Dendritic cell treated with granulocyte-macrophage colony-stimulating factor and Interleukin-4, amounts not matched to agents 40 ng/mL and 50 ng/mL, for 4 days (primary cell): ENCODE data around the gene PPP1R16B.

Source experiments
- H3K27ac Mint-ChIP-seq: one replicate; pipeline ENCODE4 v1.8.0; 2022; ENCODE audit warnings: mild to moderate bottlenecking, mixed read lengths
- H3K27me3 Mint-ChIP-seq: one replicate; pipeline ENCODE4 v1.8.0; 2022; ENCODE audit warnings: mild to moderate bottlenecking, mixed read lengths
- H3K36me3 Mint-ChIP-seq: one replicate; pipeline ENCODE4 v1.8.0; 2022; ENCODE audit warnings: low read depth, mixed read lengths
- H3K4me1 Mint-ChIP-seq: one replicate; pipeline ENCODE4 v1.8.0; 2022; ENCODE audit warnings: low read depth, mixed read lengths
- H3K4me3 Mint-ChIP-seq: one replicate; pipeline ENCODE4 v1.8.0; 2022; ENCODE audit warnings: mild to moderate bottlenecking, moderate library complexity, mixed read lengths
- H3K9me3 Mint-ChIP-seq: one replicate; pipeline ENCODE4 v1.8.0; 2022; ENCODE audit warnings: mixed read lengths
- intact Hi-C: fragments of 100-400 bp; cut with micrococcal nuclease; formaldehyde crosslinking; loops from one replicate; pipeline ENCODE4 v1.15.0; 2022

The PPP1R16B gene

DNA sequence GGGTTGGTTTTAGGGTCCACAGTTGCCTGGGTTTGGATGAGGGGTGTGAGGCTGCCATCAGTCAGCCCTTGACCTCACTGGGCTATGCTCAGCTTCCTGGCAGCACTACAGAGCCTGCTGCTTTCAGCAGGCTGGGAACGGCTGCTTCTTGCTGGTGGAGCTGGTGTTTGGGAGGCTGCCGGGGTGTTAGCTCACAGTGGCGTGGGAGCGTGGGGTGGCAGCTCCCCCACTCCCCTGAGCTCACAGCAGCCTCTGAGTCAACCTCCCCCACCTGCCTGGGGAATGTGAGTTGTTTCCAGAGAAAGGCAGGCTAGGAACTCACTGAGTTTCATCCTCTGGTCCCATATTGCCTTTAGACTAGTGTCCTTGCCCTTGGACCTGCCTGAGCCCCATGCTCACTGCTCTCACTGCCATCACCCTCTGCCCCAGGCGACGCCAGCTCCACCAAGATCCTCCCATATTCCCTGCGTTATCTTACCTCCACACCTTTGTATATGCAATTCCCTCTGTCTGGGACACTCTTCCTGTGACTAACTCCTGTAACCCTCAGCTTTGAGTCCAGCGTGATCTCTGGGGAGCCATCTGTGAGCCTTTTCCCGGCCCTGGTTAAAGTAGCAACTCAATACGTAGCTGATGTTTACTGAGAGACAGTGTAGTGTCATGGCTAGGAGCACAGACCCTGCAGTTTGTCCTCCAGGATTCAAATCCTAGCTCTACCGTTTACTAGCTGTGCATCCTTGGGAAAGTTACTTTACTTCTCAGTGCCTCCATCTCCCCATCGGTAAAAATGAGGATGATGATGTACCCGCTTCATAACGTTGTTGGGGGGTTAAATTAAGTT lies 34.8 kb downstream of the PPP1R16B start:
- peak overlapping the region; percentile 1 for H3K27ac Mint-ChIP-seq

DNA sequence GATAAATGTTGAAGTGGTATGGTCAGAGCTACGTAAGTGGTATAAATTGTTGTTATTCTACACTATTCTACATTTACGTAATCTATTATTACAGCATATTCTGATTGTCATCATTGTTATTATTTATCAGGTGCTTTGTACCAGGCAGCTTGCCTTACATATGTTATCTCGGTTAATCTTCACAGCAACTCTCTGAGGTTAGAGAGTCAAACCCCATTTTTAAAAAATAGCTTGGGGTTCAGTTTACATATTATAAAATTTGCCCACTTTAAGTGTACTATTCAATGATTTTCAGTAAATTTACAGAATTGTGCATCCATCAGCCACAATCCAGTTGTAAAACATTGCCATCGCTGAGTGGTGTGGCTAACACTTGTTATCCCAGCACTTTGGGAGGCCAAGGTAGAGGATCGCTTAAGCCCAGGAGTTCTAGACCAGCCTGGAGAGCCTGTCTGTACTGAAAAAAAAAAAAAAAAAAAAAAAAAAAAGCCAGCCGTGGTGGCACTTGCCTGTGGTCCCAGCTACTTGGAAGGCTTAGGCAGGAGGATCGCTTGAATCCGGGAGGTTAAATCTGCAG lies 35.5 kb downstream of the PPP1R16B start:
- Mint-ChIP-seq H3K4me1 (peaks cover 14% of the 10 kb centered on the region), H3K9me3 (no peaks in the 10 kb centered on the region), H3K27me3 (peaks cover 1% of the 10 kb centered on the region), H3K36me3 (no peaks in the 10 kb centered on the region), H3K4me3 (no peak overlapping the region), H3K27ac (no peak overlapping the region)
- intact Hi-C loops: no loop called here

More for the DNA sequence above, 34.8 kb downstream of the PPP1R16B start:
- intact Hi-C loops: no loop called here
- H3K27me3 Mint-ChIP-seq: no peaks in the 10 kb centered on the region
- no peaks in the 10 kb centered on the region for H3K36me3 Mint-ChIP-seq
- peaks cover 10% of the 10 kb centered on the region for H3K4me1 Mint-ChIP-seq
- H3K4me3 Mint-ChIP-seq: no peak overlapping the region
- H3K9me3 Mint-ChIP-seq: no peaks in the 10 kb centered on the region

- H3K4me1 Mint-ChIP-seq: peaks cover 14% of the 10 kb centered on the region
- no peak overlapping the region for H3K4me3 Mint-ChIP-seq
- intact Hi-C loops: no loop called here
- peaks cover 1% of the 10 kb centered on the region for H3K27me3 Mint-ChIP-seq
- H3K27ac Mint-ChIP-seq: peak overlapping the region; percentile 76
- H3K36me3 Mint-ChIP-seq: no peaks in the 10 kb centered on the region
- no peaks in the 10 kb centered on the region for H3K9me3 Mint-ChIP-seq
Observed at GRCh38 chr20:38841570-38841969, 36.1 kb downstream of the PPP1R16B start.

DNA sequence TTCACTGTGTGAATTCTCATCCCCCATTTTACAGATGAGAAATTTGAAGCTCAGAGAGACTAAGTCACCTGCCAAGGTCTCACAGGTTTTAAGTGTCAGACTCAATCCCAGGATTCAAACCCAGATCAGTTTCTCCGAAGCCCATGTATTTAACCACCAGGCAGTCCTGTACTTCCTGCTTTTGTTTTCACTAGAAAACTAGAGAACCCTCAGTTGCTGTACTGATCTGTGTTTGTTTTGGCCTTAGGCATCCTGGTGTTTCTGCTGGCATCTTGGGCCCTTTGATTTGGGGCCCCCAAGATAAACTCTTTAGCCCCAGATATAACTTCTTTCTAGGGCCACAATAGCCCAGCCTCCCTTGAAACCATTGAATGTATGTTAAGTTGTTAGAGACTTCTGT lies 36.5 kb downstream of the PPP1R16B start:
- H3K9me3 Mint-ChIP-seq: no peaks in the 10 kb centered on the region
- peaks cover 14% of the 10 kb centered on the region for H3K4me1 Mint-ChIP-seq
- intact Hi-C loops: no loop called here
- no peak overlapping the region for H3K4me3 Mint-ChIP-seq
- peak overlapping the region; percentile 76 for H3K27ac Mint-ChIP-seq
- H3K27me3 Mint-ChIP-seq: peaks cover 1% of the 10 kb centered on the region
- no peaks in the 10 kb centered on the region for H3K36me3 Mint-ChIP-seq

- Mint-ChIP-seq H3K36me3 (no peaks in the 10 kb centered on the region), H3K27ac (peak overlapping the region; percentile 76), H3K27me3 (peaks cover 1% of the 10 kb centered on the region), H3K4me1 (peaks cover 14% of the 10 kb centered on the region), H3K4me3 (no peak overlapping the region), H3K9me3 (no peaks in the 10 kb centered on the region)
- intact Hi-C loops: no loop called here
Observed at GRCh38 chr20:38842558-38842981, 37.1 kb downstream of the PPP1R16B start.

- Mint-ChIP-seq H3K27me3 (peaks cover 1% of the 10 kb centered on the region), H3K4me1 (peaks cover 14% of the 10 kb centered on the region), H3K9me3 (no peaks in the 10 kb centered on the region), H3K27ac (no peak overlapping the region), H3K36me3 (no peaks in the 10 kb centered on the region), H3K4me3 (no peak overlapping the region)
- intact Hi-C loops: no loop called here
Observed at GRCh38 chr20:38843346-38843745, 37.8 kb downstream of the PPP1R16B start.

DNA sequence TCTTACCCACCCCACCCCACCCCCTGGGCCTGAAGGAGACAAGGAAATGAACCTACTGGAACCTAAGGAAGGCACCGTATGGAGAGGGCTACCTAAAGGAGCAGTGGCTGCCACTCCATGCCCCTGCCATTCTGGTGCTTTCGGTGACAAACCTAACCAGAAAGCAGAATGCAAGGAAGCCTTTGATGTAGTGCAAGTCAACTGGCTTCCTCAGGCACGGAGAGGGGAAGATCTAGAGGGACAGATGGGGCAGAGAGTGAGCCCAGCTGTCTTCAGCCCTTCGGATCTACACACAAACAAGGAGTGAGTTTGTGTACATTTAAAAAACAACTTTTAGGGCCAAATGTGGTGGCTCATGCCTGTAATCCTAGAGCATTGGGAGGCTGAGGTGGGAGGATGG lies 39.5 kb downstream of the PPP1R16B start:
- no peaks in the 10 kb centered on the region for H3K36me3 Mint-ChIP-seq
- no peak overlapping the region for H3K4me3 Mint-ChIP-seq
- no peak overlapping the region for H3K27ac Mint-ChIP-seq
- H3K9me3 Mint-ChIP-seq: no peaks in the 10 kb centered on the region
- H3K27me3 Mint-ChIP-seq: peaks cover 1% of the 10 kb centered on the region
- intact Hi-C loops: no loop called here
- peaks cover 14% of the 10 kb centered on the region for H3K4me1 Mint-ChIP-seq

GRCh38 chr20:38847840-38848239 lies 42.3 kb downstream of the PPP1R16B start:
- H3K36me3 Mint-ChIP-seq: no peaks in the 10 kb centered on the region
- H3K27ac Mint-ChIP-seq: no peak overlapping the region

DNA sequence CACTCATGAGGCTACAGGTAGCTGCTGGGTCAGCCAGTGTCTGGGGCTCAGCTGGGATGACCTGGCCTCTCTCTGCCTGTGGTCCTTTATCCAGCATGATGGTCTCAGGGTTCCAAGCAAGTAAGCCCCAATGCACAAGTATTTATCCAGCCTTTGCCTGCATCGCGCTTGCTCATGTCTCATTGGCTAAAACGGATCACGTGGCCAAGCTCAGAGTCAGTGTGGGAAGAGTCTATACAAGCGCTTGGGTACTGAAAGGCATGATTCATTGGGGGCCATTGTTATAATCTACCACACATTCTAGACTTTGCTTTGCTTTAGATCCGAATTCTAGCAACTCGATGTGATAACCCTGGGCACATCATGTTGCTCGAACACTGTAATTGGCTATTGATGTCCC lies 48.3 kb downstream of the PPP1R16B start:
- Mint-ChIP-seq H3K4me3 (no peak overlapping the region), H3K9me3 (no peaks in the 10 kb centered on the region), H3K36me3 (no peaks in the 10 kb centered on the region), H3K27me3 (peaks cover 2% of the 10 kb centered on the region), H3K4me1 (peaks cover 35% of the 10 kb centered on the region), H3K27ac (no peak overlapping the region)
- intact Hi-C loops: no loop called here

More at GRCh38 chr20:38847840-38848239, 42.3 kb downstream of the PPP1R16B start:
- Mint-ChIP-seq H3K4me1 (peaks cover 6% of the 10 kb centered on the region), H3K27me3 (peaks cover 1% of the 10 kb centered on the region), H3K4me3 (no peak overlapping the region), H3K9me3 (no peaks in the 10 kb centered on the region)
- intact Hi-C loops: no loop called here

- H3K36me3 Mint-ChIP-seq: no peaks in the 10 kb centered on the region
- H3K27me3 Mint-ChIP-seq: peaks cover 2% of the 10 kb centered on the region
- intact Hi-C loops: no loop called here
- no peaks in the 10 kb centered on the region for H3K9me3 Mint-ChIP-seq
- H3K27ac Mint-ChIP-seq: peak overlapping the region; percentile 35
- peaks cover 44% of the 10 kb centered on the region for H3K4me1 Mint-ChIP-seq
- no peak overlapping the region for H3K4me3 Mint-ChIP-seq
Observed at GRCh38 chr20:38854654-38855066, 49.2 kb downstream of the PPP1R16B start.

DNA sequence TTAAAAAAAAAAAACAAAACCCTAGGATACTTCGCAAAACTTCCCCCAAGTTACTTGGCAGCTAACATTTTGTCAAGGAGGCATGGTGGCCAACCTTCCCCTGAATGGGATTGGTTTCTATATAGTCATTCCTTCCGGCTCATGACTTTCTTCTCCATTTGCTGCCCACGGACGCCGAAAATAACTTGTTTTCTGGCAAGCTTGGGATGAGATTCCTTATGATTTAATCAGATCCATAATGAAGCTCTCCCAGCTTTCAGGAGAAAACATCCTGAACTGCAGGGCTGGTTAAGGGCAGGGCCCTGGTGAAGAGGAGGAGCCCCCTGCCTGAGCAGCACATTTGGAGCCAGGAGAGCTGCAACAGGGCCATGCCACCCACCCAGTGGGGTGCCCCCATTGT lies 49.9 kb downstream of the PPP1R16B start:
- no peak overlapping the region for H3K4me3 Mint-ChIP-seq
- peaks cover 48% of the 10 kb centered on the region for H3K4me1 Mint-ChIP-seq
- H3K9me3 Mint-ChIP-seq: no peaks in the 10 kb centered on the region
- H3K36me3 Mint-ChIP-seq: no peaks in the 10 kb centered on the region
- H3K27ac Mint-ChIP-seq: peak overlapping the region; percentile 35
- intact Hi-C loops: no loop called here
- peaks cover 2% of the 10 kb centered on the region for H3K27me3 Mint-ChIP-seq

DNA sequence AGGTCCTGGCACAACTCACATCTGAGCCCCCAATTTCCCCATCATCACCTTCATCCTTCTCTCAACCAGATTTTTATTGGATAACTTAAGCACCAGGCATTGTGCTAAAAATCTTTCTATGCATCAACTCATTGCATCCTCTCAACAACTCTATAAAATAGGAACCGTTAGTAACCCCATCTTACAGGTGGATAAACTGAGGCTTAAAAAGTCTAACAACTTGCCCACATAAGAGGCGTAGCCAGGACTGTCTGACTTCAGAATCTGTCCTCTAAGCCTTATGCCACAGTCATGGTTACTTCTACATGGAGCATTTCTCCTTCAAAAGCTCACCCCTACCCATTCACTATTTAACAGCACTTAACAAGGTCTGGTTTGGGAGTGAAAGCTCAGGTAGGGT lies 51.1 kb downstream of the PPP1R16B start:
- Mint-ChIP-seq H3K36me3 (no peaks in the 10 kb centered on the region), H3K4me1 (peaks cover 58% of the 10 kb centered on the region), H3K4me3 (no peak overlapping the region), H3K27me3 (peaks cover 2% of the 10 kb centered on the region), H3K27ac (no peak overlapping the region), H3K9me3 (no peaks in the 10 kb centered on the region)
- intact Hi-C loops: no loop called here

- Mint-ChIP-seq H3K36me3 (no peaks in the 10 kb centered on the region), H3K9me3 (no peaks in the 10 kb centered on the region), H3K27ac (peak overlapping the region; percentile 62), H3K27me3 (peaks cover 2% of the 10 kb centered on the region), H3K4me1 (peaks cover 70% of the 10 kb centered on the region), H3K4me3 (no peak overlapping the region)
- intact Hi-C loops: no loop called here
Observed at GRCh38 chr20:38857703-38858102, 52.2 kb downstream of the PPP1R16B start.

DNA sequence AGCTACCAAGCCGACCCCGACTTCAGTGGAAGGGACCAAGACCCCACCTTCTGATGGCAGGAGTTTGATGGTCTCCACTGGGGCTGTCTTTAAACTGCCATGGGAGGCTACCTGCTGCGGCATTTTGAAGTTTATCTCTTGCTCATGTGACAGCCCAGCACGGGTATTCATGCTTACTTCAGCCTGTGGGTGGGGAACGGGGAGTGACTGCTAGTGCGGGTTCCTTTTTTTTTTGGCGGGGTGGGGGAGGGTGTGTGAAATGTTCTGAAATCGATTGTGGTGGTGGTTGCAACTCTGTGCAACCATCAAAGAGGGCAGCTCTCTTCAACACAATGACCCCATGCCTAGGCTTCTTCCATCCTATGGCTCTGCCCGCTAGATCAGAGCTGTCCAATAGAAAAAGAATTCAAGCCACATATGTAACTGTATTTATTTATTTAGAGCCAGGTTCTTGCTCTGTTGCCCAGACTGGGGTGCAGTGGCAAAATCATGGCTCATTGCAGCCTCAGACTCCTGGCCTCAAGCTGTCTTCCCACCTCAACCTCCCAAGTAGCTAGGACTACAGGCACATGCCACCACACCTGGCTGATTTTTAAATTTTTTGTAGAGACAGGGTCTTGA lies 53.7 kb downstream of the PPP1R16B start:
- peaks cover 81% of the 10 kb centered on the region for H3K4me1 Mint-ChIP-seq
- no peak overlapping the region for H3K4me3 Mint-ChIP-seq
- intact Hi-C loops: no loop called here

More for the DNA sequence above, 53.7 kb downstream of the PPP1R16B start:
- H3K27me3 Mint-ChIP-seq: peaks cover 2% of the 10 kb centered on the region
- H3K27ac Mint-ChIP-seq: peak overlapping the region; percentile 62
- no peaks in the 10 kb centered on the region for H3K9me3 Mint-ChIP-seq
- no peaks in the 10 kb centered on the region for H3K36me3 Mint-ChIP-seq
